ENCODE results near the gene INSL6. TPM values are rescaled to one million over a fixed set of nuclear protein-coding genes. Genes with fewer than 3 reads are reported as not detected.
A peak's percentile ranks its signal among the peaks of the same experiment; 100 is the strongest.

Gene INSL6
- total RNA-seq, 2 experiments from 2014 or later: not detected

GRCh38 chr9:5178126-5178805, 7.2 kb downstream of the INSL6 start:
- POLR2A ChIA-PET: interaction anchor here (0.7 to 1.8 kb wide), 2 partner anchors 17 to 301 kb away, joined by 3 to 4 read pairs; no protein-coding TSS in a partner anchor
- Mint-ChIP-seq H3K36me3 (ENCODE audit: low read depth) (peaks cover 3% of the 10 kb centered on the region), H3K9me3 (peaks cover 6% of the 10 kb centered on the region), H3K27me3 (peaks cover 3% of the 10 kb centered on the region), H3K4me3 (no peak overlapping the region), H3K27ac (no peak overlapping the region), H3K4me1 (peaks cover 9% of the 10 kb centered on the region)
- DNase-seq: peak; percentile 26
- CTCF ChIA-PET: interaction anchor here (0.9 to 1.3 kb wide), 2 partner anchors 8 to 419 kb away, joined by 4 to 8 read pairs; no protein-coding TSS in a partner anchor

GRCh38 chr9:5146241-5146640, 39.2 kb downstream of the INSL6 start:
- peaks cover 74% of the 10 kb centered on the region for H3K36me3 Mint-ChIP-seq (ENCODE audit: low read depth)
- H3K9me3 Mint-ChIP-seq: peaks cover 19% of the 10 kb centered on the region

GRCh38 chr9:5144217-5144616, 41.2 kb downstream of the INSL6 start:
- Mint-ChIP-seq H3K4me3 (no peak overlapping the region), H3K36me3 (ENCODE audit: low read depth) (peaks cover 66% of the 10 kb centered on the region), H3K27ac (no peak overlapping the region), H3K4me1 (no peaks in the 10 kb centered on the region), H3K9me3 (peaks cover 17% of the 10 kb centered on the region), H3K27me3 (no peaks in the 10 kb centered on the region)
- no peak for DNase-seq
- ChIA-PET CTCF (no interaction called here), POLR2A (no interaction called here)

More at GRCh38 chr9:5146241-5146640, 39.2 kb downstream of the INSL6 start:
- Mint-ChIP-seq H3K27ac (no peak overlapping the region), H3K4me1 (no peaks in the 10 kb centered on the region), H3K27me3 (no peaks in the 10 kb centered on the region), H3K4me3 (no peak overlapping the region)
- ChIA-PET CTCF (interaction anchor here (0.6 kb wide), 1 partner anchor 641 kb away, joined by 7 read pairs; no protein-coding TSS in a partner anchor), POLR2A (no interaction called here)
- no peak for DNase-seq

GRCh38 chr9:5140151-5140550, 45.3 kb downstream of the INSL6 start:
- H3K4me1 Mint-ChIP-seq: no peaks in the 10 kb centered on the region
- peaks cover 41% of the 10 kb centered on the region for H3K36me3 Mint-ChIP-seq (ENCODE audit: low read depth)
- POLR2A ChIA-PET: no interaction called here
- CTCF ChIA-PET: no interaction called here
- no peak overlapping the region for H3K4me3 Mint-ChIP-seq
- no peak for DNase-seq
- peaks cover 22% of the 10 kb centered on the region for H3K9me3 Mint-ChIP-seq
- H3K27ac Mint-ChIP-seq: no peak overlapping the region
- no peaks in the 10 kb centered on the region for H3K27me3 Mint-ChIP-seq

GRCh38 chr9:5122516-5122915, 62.9 kb downstream of the INSL6 start:
- no peak overlapping the region for H3K27ac Mint-ChIP-seq
- no peak overlapping the region for H3K4me3 Mint-ChIP-seq
- no peak for DNase-seq
- H3K4me1 Mint-ChIP-seq: no peaks in the 10 kb centered on the region
- POLR2A ChIA-PET: no interaction called here
- no peaks in the 10 kb centered on the region for H3K9me3 Mint-ChIP-seq
- H3K27me3 Mint-ChIP-seq: no peaks in the 10 kb centered on the region
- CTCF ChIA-PET: no interaction called here
- peaks cover 43% of the 10 kb centered on the region for H3K36me3 Mint-ChIP-seq (ENCODE audit: low read depth)

- H3K9me3 Mint-ChIP-seq: no peaks in the 10 kb centered on the region
These were observed 63.3 kb downstream of the INSL6 start for GRCh38 chr9:5122116-5122515.

GRCh38 chr9:5113994-5114748, 71.3 kb downstream of the INSL6 start:
- H3K4me3 Mint-ChIP-seq: no peak overlapping the region
- peaks cover 6% of the 10 kb centered on the region for H3K9me3 Mint-ChIP-seq
- ChIA-PET POLR2A (no interaction called here), CTCF (no interaction called here)
- no peak overlapping the region for H3K27ac Mint-ChIP-seq
- no peaks in the 10 kb centered on the region for H3K4me1 Mint-ChIP-seq
- H3K36me3 Mint-ChIP-seq (ENCODE audit: low read depth): peaks cover 32% of the 10 kb centered on the region
- no peak for DNase-seq
- no peaks in the 10 kb centered on the region for H3K27me3 Mint-ChIP-seq

More at GRCh38 chr9:5122116-5122515, 63.3 kb downstream of the INSL6 start:
- POLR2A ChIA-PET: no interaction called here
- CTCF ChIA-PET: no interaction called here
- no peak for DNase-seq
- Mint-ChIP-seq H3K27ac (no peak overlapping the region), H3K4me3 (no peak overlapping the region), H3K27me3 (no peaks in the 10 kb centered on the region), H3K36me3 (ENCODE audit: low read depth) (peaks cover 43% of the 10 kb centered on the region), H3K4me1 (no peaks in the 10 kb centered on the region)

Other genes starting within 250 kb of the INSL6 start
- gene JAK2, start 200.4 kb downstream of the INSL6 start, total RNA-seq: 10 to 100 TPM; 27.2 to 30.0 TPM
- gene INSL4, start 45.8 kb upstream of the INSL6 start, total RNA-seq: not detected
- gene RLN2, start 119.1 kb upstream of the INSL6 start, total RNA-seq: 1 to 10 TPM; 3.2 to 3.6 TPM
- gene RLN1, start 154.2 kb upstream of the INSL6 start, total RNA-seq: 1 to 10 TPM; 2.0 to 2.2 TPM

Measured in activated CD4-positive, alpha-beta memory T cell treated with anti-CD3 and anti-CD28 coated beads, Interleukin-2, amount 10 ng/mL, durations not matched to agents 7 days and 5 days (primary cell).